ENCODE data around the gene SH3RF2. TPM values are rescaled to one million over a fixed set of nuclear protein-coding genes. Genes with fewer than 3 reads are reported as not detected.

The SH3RF2 gene
- total RNA-seq, 2 experiments from 2014 or later = 0.12 TPM; not detected in 1

DNA sequence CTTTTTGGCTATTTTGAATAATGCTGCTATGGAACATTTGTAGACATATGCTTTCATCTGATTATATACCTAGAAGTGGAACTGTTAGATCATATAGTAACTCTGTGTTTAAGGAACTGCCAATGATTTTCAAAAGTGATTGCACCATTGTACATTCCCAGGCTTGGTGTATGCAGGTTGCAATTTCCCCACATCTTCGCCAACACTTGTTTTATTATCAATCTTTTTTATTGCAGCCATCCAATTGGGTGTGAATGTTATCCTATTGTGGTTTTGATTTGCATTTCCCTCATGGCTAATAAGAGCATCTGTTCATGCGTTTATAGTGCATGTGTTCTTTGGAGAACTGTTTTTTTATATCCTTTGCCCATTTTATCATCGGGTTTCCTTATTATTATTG lies 87.7 kb downstream of the SH3RF2 start:
- Mint-ChIP-seq H3K4me3 (no peak overlapping the region), H3K4me1 (ENCODE audit: low read depth) (no peaks in the 10 kb centered on the region)
- CTCF ChIA-PET = no interaction called here

DNA sequence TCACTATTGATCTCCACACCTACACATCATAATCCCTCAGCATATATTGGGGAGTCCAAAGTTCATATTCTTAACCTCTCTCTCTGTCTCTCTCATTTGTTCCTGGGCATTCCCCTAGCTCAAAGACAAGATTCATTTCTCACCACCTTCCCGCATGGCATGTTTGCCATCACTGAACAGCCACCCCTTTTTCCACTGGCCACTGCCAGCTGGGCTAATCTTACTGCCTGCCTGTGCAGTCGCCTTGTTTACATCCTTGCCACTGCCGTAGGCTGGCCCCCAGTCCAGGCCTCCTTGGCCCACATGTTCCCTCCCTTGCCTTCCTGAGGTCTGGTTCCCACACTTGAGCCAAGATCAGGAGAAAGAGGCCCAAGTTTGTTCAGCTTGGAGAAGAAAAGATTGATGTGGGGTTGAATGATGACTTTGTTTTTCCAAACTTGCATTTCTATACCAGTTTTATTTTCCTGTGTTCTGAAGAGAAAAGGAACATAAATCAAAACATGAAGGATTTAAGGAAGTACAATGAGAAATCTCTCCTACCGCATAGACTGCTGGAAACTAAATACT lies 88.8 kb downstream of the SH3RF2 start:
- no peak overlapping the region for H3K27ac Mint-ChIP-seq
- no peaks in the 10 kb centered on the region for H3K4me1 Mint-ChIP-seq (ENCODE audit: low read depth)
- intact Hi-C loops (cut with micrococcal nuclease) = no loop called here
- no peaks in the 10 kb centered on the region for H3K9me3 Mint-ChIP-seq
- CTCF ChIA-PET = no interaction called here
- H3K27me3 Mint-ChIP-seq = no peaks in the 10 kb centered on the region
- POLR2A ChIA-PET = no interaction called here
- H3K4me3 Mint-ChIP-seq = no peak overlapping the region
- no peak for DNase-seq
- H3K36me3 Mint-ChIP-seq = no peaks in the 10 kb centered on the region

More for the DNA sequence above, 87.7 kb downstream of the SH3RF2 start:
- Mint-ChIP-seq H3K9me3 (no peaks in the 10 kb centered on the region), H3K27ac (no peak overlapping the region), H3K27me3 (no peaks in the 10 kb centered on the region), H3K36me3 (no peaks in the 10 kb centered on the region)
- intact Hi-C loops (cut with micrococcal nuclease) = no loop called here
- POLR2A ChIA-PET = no interaction called here
- DNase-seq = no peak

DNA sequence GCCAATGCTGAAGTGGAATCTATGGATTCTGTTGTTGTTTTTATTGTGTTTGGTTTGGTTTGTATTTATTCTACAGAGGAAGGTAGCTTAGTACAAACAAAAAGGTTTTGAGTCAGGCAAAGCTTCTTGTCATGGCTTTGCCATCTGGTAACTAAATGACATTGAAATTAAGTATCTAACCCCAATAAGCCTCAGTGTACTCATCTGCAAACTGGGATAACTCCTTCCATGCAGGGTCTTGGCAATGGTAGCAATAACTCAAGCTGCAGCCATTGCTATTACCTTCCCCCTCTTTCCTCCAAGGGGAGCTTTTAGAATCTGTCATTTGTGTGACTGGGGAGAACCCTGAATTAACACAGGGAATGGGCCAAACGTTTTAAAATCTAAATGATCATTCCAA lies 89.3 kb downstream of the SH3RF2 start:
- H3K9me3 Mint-ChIP-seq = no peaks in the 10 kb centered on the region
- intact Hi-C loops (cut with micrococcal nuclease) = no loop called here

DNA sequence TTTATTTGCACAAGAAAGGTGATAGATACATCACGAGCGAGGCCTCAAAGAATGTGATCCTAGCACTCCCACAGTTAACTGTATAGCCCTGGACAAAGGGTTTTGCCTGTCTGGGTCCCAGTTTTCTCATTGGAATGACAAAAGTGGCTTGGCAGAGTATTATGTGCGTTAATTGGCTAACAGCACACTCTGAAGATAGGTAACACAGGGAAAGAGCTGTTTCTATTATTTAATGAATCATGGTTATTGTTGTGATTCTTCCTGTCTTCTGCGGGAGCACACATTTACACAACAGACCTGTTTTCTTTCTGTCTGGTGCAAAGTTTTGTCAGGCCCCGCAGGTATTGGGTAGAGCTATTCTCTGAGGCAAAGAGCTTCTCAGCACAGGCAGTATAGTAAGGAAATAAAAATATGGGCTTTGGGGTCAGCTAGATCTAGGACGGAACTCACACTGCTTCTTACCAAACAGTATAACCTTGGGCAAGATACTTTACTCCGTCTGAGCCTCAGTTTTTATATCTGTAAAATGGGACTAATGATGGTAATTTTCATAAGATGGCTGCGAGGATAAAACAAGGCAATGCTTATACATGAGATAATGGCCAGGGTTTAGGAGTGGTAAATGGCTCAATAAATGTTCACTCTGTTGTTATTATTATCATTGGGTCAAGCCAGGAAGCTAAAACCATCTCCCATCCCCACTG lies 90.1 kb downstream of the SH3RF2 start:
- Mint-ChIP-seq H3K27ac (no peak overlapping the region), H3K36me3 (no peaks in the 10 kb centered on the region), H3K4me3 (no peak overlapping the region), H3K27me3 (no peaks in the 10 kb centered on the region), H3K9me3 (no peaks in the 10 kb centered on the region), H3K4me1 (ENCODE audit: low read depth) (no peaks in the 10 kb centered on the region)
- ChIA-PET POLR2A (no interaction called here), CTCF (no interaction called here)
- intact Hi-C loops (cut with micrococcal nuclease) = no loop called here
- no peak for DNase-seq

More for the DNA sequence above, 89.3 kb downstream of the SH3RF2 start:
- Mint-ChIP-seq H3K36me3 (no peaks in the 10 kb centered on the region), H3K4me3 (no peak overlapping the region), H3K4me1 (ENCODE audit: low read depth) (no peaks in the 10 kb centered on the region), H3K27ac (no peak overlapping the region), H3K27me3 (no peaks in the 10 kb centered on the region)
- ChIA-PET POLR2A (no interaction called here), CTCF (no interaction called here)
- no peak for DNase-seq

DNA sequence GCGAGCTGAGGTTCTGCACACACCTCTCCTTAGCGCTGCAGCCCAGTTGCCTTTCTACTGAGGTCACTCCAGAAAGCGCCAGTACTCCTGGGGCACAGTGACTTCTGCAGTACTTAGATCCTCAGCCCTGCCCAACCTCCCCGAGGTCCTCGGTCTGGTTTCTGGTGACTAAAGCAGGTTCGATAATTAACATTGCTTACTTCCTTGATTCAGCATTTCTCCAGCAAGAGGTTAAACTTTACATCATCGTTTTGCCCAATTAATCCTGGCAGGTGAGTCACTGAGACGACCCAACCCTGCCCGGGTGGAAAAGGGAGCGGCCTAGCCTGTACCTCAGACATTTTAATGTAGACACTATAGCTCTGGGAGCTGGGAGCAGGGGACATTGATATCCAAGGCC lies 91.4 kb downstream of the SH3RF2 start:
- ChIA-PET POLR2A (no interaction called here), CTCF (no interaction called here)
- Mint-ChIP-seq H3K9me3 (no peaks in the 10 kb centered on the region), H3K27me3 (no peaks in the 10 kb centered on the region), H3K27ac (no peak overlapping the region), H3K4me1 (ENCODE audit: low read depth) (no peaks in the 10 kb centered on the region), H3K36me3 (no peaks in the 10 kb centered on the region), H3K4me3 (no peak overlapping the region)
- no peak for DNase-seq
- intact Hi-C loops (cut with micrococcal nuclease) = no loop called here

DNA sequence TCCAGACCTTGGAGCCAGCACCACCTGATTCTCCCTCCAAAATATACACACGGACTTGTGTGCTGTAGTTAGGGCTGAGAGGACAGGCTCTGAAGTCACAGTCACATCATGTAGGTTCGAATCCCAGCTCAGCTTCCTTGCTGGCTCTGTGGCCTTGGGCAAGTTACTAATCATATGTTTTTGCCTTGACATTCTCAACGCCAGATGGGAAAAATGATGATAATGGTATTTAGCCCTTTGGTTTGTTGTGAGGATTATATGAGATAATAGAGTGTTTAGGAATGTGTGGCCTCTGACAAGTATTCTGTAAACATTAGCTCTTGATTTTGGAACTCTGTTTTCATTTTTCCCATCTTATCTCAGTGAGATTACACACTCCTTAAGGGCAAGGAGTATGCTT lies 96.5 kb downstream of the SH3RF2 start:
- Mint-ChIP-seq H3K9me3 (no peaks in the 10 kb centered on the region), H3K36me3 (no peaks in the 10 kb centered on the region), H3K4me3 (no peak overlapping the region), H3K27ac (no peak overlapping the region), H3K27me3 (no peaks in the 10 kb centered on the region), H3K4me1 (ENCODE audit: low read depth) (no peaks in the 10 kb centered on the region)
- no peak for DNase-seq
- POLR2A ChIA-PET = no interaction called here
- intact Hi-C loops (cut with micrococcal nuclease) = no loop called here
- CTCF ChIA-PET = interaction anchor here (0.8 kb wide), 1 partner anchor 8 kb away, joined by 3 read pairs; no protein-coding TSS in a partner anchor

DNA sequence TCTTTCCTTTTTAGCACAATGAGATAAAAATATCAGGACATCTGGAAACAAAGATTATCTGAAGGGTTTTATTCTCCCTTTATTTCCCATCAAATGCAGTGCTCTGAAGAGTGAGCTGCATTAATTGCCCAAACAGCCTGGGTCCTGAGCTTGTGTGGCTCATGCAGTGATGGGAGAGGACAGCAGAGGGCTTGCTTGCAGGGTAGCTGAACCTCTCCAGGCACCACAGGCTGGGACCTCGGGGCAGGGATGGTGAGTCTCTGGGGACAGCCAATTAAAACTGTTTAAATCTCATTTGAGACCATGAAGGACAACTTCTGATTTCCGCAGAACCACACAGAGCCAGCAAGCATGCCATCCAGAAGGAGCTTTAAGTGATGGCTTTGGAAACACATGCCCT lies 97.7 kb downstream of the SH3RF2 start:
- CTCF ChIA-PET = no interaction called here
- H3K27ac Mint-ChIP-seq = no peak overlapping the region

DNA sequence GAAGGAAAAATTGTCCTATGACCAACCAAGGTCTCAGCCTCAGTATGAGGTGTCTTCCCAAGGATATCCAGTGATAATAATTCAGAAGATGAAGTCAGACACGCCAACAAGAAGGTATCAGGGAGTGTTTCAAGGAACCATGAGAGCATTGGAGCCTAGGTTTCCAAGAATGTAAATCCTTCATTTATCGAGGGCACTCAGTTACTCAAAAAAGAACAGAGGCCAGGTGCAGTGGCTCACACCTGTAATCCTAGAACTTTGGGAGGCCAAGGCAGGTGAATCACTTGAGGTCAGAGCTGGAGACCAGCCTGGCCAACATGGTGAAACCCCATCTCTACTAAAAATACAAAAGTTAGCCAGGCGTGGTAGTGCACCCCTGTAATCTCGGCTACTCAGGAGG lies 98.2 kb downstream of the SH3RF2 start:
- Mint-ChIP-seq H3K9me3 (no peaks in the 10 kb centered on the region), H3K27me3 (no peaks in the 10 kb centered on the region), H3K4me1 (ENCODE audit: low read depth) (no peaks in the 10 kb centered on the region), H3K27ac (no peak overlapping the region), H3K4me3 (no peak overlapping the region), H3K36me3 (no peaks in the 10 kb centered on the region)
- DNase-seq = no peak
- intact Hi-C loops (cut with micrococcal nuclease) = no loop called here
- ChIA-PET CTCF (no interaction called here), POLR2A (no interaction called here)

More for the DNA sequence above, 97.7 kb downstream of the SH3RF2 start:
- Mint-ChIP-seq H3K27me3 (no peaks in the 10 kb centered on the region), H3K4me1 (ENCODE audit: low read depth) (no peaks in the 10 kb centered on the region), H3K36me3 (no peaks in the 10 kb centered on the region), H3K4me3 (no peak overlapping the region), H3K9me3 (no peaks in the 10 kb centered on the region)
- POLR2A ChIA-PET = no interaction called here
- DNase-seq = no peak
- intact Hi-C loops (cut with micrococcal nuclease) = no loop called here

DNA sequence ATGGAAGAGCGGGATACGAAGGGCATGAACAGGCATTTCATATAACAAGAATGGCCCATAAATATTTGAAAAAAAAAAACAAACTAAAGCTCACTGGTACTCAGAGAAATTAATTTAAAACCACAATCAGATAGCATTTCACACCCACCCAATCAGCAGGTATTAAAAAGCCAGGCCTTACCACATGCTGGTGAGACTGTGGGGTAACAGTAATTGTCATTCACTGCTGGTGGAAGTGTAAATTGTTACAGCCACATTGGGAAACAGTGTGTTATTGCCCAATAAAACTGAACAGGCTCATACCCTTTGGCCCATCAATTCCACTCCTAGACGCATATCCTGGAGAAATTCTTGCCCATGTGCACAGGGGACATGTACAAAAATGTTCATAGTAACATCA lies 103.0 kb downstream of the SH3RF2 start:
- no peaks in the 10 kb centered on the region for H3K4me1 Mint-ChIP-seq (ENCODE audit: low read depth)
- H3K27me3 Mint-ChIP-seq = no peaks in the 10 kb centered on the region
- H3K27ac Mint-ChIP-seq = no peak overlapping the region
- DNase-seq = no peak
- no peak overlapping the region for H3K4me3 Mint-ChIP-seq
- intact Hi-C loops (cut with micrococcal nuclease) = no loop called here
- H3K36me3 Mint-ChIP-seq = no peaks in the 10 kb centered on the region
- ChIA-PET POLR2A (no interaction called here), CTCF (no interaction called here)
- no peaks in the 10 kb centered on the region for H3K9me3 Mint-ChIP-seq

DNA sequence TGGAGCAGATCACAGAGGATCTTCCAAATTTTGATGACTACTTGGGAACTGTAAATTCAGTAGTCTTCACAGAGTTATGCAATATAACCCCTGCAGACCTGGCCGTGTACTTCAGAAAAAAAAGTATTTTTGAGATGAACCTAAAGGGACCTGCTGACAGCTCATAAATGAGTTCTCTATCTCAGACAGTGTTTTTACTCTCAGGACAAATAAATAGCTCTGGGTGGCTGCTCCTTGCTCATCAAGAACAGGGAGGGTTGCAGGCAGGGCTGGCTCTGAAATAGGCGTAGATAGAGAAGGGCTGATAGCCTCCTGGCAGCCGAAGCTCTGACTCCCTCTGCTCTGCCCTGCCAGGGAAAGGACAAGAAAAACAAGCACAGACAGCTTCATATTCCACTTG lies 104.1 kb downstream of the SH3RF2 start:
- CTCF ChIA-PET = interaction anchor here (0.9 to 1.0 kb wide), 3 partner anchors 31 to 211 kb away, joined by 3 to 5 read pairs (median 3); no protein-coding TSS in a partner anchor
- no peak overlapping the region for H3K27ac Mint-ChIP-seq
- intact Hi-C loops (cut with micrococcal nuclease) = no loop called here

DNA sequence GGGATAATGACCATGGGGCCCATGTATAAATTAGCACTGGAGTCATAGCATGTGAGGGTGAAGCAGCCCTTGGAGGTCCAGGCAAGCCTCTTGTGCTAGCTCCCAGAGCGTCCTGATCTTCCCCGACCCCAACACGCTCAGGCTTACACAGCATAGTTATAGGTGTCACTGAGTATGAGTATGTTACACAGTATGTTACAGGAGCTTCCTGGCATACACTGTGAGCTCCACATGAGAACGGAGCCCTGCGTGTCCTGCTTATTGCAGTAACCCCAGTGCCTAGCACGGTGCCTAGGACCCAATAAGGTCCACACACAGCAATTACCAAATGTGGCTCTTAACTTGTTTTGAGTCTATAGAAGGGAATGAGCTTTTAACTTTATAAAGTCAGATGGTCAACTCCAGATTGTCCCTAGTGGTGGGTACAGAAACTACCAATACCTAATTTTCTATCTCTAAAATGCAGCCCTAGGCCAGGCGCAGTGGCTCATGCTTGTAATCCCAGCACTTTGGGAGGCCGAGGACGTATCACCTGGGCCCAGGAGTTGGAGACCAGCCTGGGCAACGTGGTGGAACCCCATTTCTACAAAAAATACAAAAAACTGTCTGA lies 104.9 kb downstream of the SH3RF2 start:
- Mint-ChIP-seq H3K9me3 (no peaks in the 10 kb centered on the region), H3K4me1 (ENCODE audit: low read depth) (no peaks in the 10 kb centered on the region), H3K27ac (no peak overlapping the region), H3K36me3 (no peaks in the 10 kb centered on the region), H3K27me3 (no peaks in the 10 kb centered on the region), H3K4me3 (no peak overlapping the region)
- POLR2A ChIA-PET = no interaction called here
- intact Hi-C loops (cut with micrococcal nuclease) = no loop called here
- CTCF ChIA-PET = interaction anchor here (0.7 to 1.0 kb wide), 4 partner anchors 9 to 211 kb away, joined by 3 to 5 read pairs (median 3); no protein-coding TSS in a partner anchor
- DNase-seq = no peak

More for the DNA sequence above, 104.1 kb downstream of the SH3RF2 start:
- Mint-ChIP-seq H3K36me3 (no peaks in the 10 kb centered on the region), H3K27me3 (no peaks in the 10 kb centered on the region), H3K4me1 (ENCODE audit: low read depth) (no peaks in the 10 kb centered on the region), H3K9me3 (no peaks in the 10 kb centered on the region), H3K4me3 (no peak overlapping the region)
- POLR2A ChIA-PET = no interaction called here
- no peak for DNase-seq

DNA sequence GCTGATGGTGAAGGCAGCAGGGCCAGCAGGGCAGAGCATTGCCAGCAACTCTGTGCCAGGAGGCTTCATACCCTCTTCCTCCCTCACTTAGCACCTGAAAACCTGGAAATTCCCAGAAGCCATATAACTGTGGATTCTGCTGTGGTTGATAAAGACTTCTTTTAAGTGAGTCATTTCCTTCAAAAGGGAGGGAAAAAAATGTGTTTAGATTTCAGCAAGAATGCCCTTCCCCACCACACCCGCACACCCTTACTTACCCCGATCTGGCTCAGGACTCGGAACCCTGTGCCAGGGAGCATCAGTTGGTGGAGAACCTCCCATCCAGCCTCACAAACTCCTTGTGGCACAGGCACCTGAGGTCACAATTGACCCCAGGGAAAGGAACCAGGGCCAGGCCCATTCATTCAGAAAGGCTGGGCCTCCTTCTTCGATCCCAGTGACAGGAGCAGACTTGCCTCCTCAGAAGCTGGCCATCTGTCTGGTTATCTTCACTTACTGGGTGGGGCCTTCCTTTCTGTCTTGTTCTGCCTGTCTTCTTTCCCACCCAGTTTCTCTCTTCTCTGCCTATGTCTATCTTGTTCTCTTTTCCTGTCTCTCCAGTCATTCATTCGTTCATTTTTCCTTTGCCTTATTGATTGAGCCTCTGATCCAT lies 106.4 kb downstream of the SH3RF2 start:
- no peaks in the 10 kb centered on the region for H3K9me3 Mint-ChIP-seq
- no peak overlapping the region for H3K27ac Mint-ChIP-seq
- H3K27me3 Mint-ChIP-seq = no peaks in the 10 kb centered on the region
- no peak overlapping the region for H3K4me3 Mint-ChIP-seq
- DNase-seq = no peak
- CTCF ChIA-PET = no interaction called here
- no peaks in the 10 kb centered on the region for H3K4me1 Mint-ChIP-seq (ENCODE audit: low read depth)
- intact Hi-C loops (cut with micrococcal nuclease) = no loop called here
- POLR2A ChIA-PET = no interaction called here
- H3K36me3 Mint-ChIP-seq = no peaks in the 10 kb centered on the region

Measured in activated CD4-positive, alpha-beta memory T cell treated with anti-CD3 and anti-CD28 coated beads for 36 hours (primary cell).